Cerebellar cortex (tissue), 1 donor: ENCODE results near the gene EFS.
"Not testable (repeated sequence)": the region's sequence is repeated elsewhere in the genome, so short reads cannot be mapped to it uniquely, and the experiment has no call there.

Source experiments
- DNase-seq: peaks from one replicate; pipeline ENCODE4 v3.0.0-alpha.2; 2015; ENCODE audit warnings: low spot score

The EFS gene

GRCh38 chr14:23365036-23365731 lies at the start of gene EFS:
Gene EFS (minus strand): TSS chr14:23365172. CDS start chr14:23365025, 147 bp downstream.
- DNase-seq = no peak

- DNase-seq = no peak
These were observed 49.3 kb upstream of the EFS start for GRCh38 chr14:23414254-23414653.

- no peak for DNase-seq
These were observed 48.7 kb upstream of the EFS start for GRCh38 chr14:23413681-23414080.

GRCh38 chr14:23411563-23412525 lies 46.9 kb upstream of the EFS start:
- no peak for DNase-seq

GRCh38 chr14:23409966-23410635 lies 45.1 kb upstream of the EFS start:
- no peak for DNase-seq

GRCh38 chr14:23409475-23409874 lies 44.5 kb upstream of the EFS start:
- DNase-seq = no peak

GRCh38 chr14:23408307-23408630 lies 43.3 kb upstream of the EFS start:
- DNase-seq = no peak

GRCh38 chr14:23407516-23408306 lies 42.7 kb upstream of the EFS start, which contains the start of gene MYH6:
Gene MYH6 (minus strand): TSS chr14:23408273. CDS start chr14:23407223, 1,050 bp downstream.
- no peak for DNase-seq

- no peak for DNase-seq
These were observed 41.9 kb upstream of the EFS start for GRCh38 chr14:23406725-23407355.

- DNase-seq = peak; percentile 7
These were observed 41.3 kb upstream of the EFS start for GRCh38 chr14:23406244-23406643.

GRCh38 chr14:23405516-23406025 lies 40.6 kb upstream of the EFS start:
- no peak for DNase-seq

GRCh38 chr14:23405096-23405495 lies 40.1 kb upstream of the EFS start:
- no peak for DNase-seq

GRCh38 chr14:23404331-23404900 lies 39.4 kb upstream of the EFS start:
- DNase-seq = no peak

GRCh38 chr14:23403908-23404307 lies 38.9 kb upstream of the EFS start:
- DNase-seq = no peak

- DNase-seq = no peak
These were observed 38.1 kb upstream of the EFS start for GRCh38 chr14:23403139-23403438.

- no peak for DNase-seq
These were observed 37.5 kb upstream of the EFS start for GRCh38 chr14:23402296-23403138.

GRCh38 chr14:23401291-23401690 lies 36.3 kb upstream of the EFS start:
- DNase-seq = no peak

- DNase-seq = not testable (repeated sequence)
These were observed 35.7 kb upstream of the EFS start for GRCh38 chr14:23400496-23401149.

GRCh38 chr14:23399591-23399990 lies 34.6 kb upstream of the EFS start:
- DNase-seq = no peak
